ACC112 (cell line): ENCODE results near the gene CPT1C.

ENCODE experiments used
- H2AFZ ChIP-seq: fragments of 200-600 bp; sonication (generic); one replicate; pipeline ENCODE4 v1.6.0; 2017; ENCODE audit warnings: antibody characterized with exemption, low read length; ENCODE audit not compliant: unreplicated experiment
- H3K27ac ChIP-seq: fragments of 200-600 bp; sonication (generic); 2 replicates; pipeline ENCODE4 v1.5.1; 2014; ENCODE audit warnings: low read depth, mild to moderate bottlenecking, antibody characterized with exemption, low read length, moderate library complexity
- H3K27me3 ChIP-seq: fragments of 200-600 bp; sonication (generic); 2 replicates; pipeline ENCODE4 v1.6.1; 2014; ENCODE audit warnings: mild to moderate bottlenecking, antibody characterized with exemption, low read length, moderate library complexity, mixed read lengths; ENCODE audit not compliant: insufficient read depth
- H3K36me3 ChIP-seq: fragments of 200-600 bp; sonication (generic); 2 replicates; pipeline ENCODE4 v1.6.1; 2016; ENCODE audit warnings: mild to moderate bottlenecking, antibody characterized with exemption, low read length, moderate library complexity, mixed read lengths; ENCODE audit not compliant: insufficient read depth
- H3K4me1 ChIP-seq: fragments of 200-600 bp; sonication (generic); one replicate; pipeline ENCODE4 v1.6.1; 2016; ENCODE audit warnings: low read length, mixed read lengths; ENCODE audit not compliant: insufficient read depth, unreplicated experiment, control insufficient read depth
- H3K4me3 ChIP-seq: fragments of 200-600 bp; sonication (generic); 2 replicates; pipeline ENCODE4 v1.5.1; 2014; ENCODE audit warnings: mild to moderate bottlenecking, low read depth, low read length
- H3K79me2 ChIP-seq: fragments of 200-600 bp; sonication (generic); one replicate; pipeline ENCODE4 v1.6.0; 2016; ENCODE audit warnings: low read length; ENCODE audit not compliant: control insufficient read depth, unreplicated experiment, insufficient read depth

CPT1C gene

DNA sequence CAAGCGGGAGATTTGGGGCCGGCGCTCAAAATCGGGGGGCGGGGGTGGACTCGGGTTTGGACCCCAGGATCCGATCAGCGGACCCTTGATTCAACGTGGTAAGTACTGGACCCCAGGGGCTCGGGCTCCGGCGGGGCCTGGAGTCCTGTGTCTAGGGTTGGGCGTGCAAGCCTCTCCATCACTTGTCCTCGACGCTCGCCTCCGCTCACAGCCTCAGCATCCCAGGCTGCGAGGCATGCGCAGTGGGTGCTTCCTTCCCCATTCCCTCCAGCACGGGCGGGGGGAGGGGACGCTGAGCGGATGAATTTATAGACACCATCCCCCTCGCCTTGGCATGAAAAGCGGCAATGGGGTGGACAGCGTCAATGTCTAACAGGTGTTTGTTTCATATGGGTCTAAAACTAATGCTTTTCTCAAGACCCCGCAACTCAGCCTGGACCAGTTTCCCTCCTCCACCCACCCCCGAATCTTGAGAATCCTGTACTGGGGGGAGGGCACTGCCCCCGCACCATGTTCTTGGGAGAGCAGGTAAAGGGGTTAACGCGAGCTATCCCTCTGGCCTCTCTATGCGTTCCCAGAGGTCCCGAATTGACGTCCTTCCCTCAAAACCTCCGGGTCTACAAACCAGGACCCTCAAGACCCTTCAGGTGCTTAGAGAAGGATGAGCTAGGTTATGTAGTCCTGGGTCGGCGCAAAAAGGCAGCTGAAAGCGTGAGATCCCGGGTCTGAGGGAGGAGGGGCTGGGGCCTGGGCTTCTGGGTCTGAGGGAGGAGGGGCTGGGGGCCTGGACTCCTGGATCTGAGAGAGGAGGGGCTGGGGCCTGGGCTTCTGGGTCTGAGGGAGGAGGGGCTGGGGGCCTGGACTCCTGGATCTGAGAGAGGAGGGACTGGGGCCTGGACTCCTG is 579 bp downstream of the CPT1C start:
- Histone ChIP-seq H3K4me1 (no peaks in the 10 kb centered on the region), H3K4me3 (peak overlapping the region; percentile 81), H3K27ac (no peak overlapping the region), H3K79me2 (no peaks in the 10 kb centered on the region), H3K27me3 (no peaks in the 10 kb centered on the region), H2AFZ (no peak overlapping the region), H3K36me3 (no peaks in the 10 kb centered on the region)

DNA sequence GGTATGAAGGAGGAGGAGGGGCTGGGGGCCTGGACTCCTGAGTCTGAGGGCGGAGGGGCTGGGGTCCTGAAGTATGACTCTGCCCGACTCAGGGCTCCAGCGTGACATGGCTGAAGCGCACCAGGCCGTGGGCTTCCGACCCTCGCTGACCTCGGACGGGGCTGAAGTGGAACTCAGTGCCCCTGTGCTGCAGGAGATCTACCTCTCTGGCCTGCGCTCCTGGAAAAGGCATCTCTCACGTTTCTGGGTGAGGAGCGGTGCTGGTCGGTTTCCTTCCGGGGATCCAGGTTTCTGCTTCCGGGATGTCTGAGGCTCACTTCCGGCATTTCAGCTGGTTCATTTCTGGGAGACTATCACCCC is 1.2 kb downstream of the CPT1C start:
- Histone ChIP-seq H3K4me1 (no peaks in the 10 kb centered on the region), H3K4me3 (peak overlapping the region; percentile 81), H2AFZ (no peak overlapping the region), H3K27ac (no peak overlapping the region), H3K79me2 (no peaks in the 10 kb centered on the region), H3K27me3 (no peaks in the 10 kb centered on the region), H3K36me3 (no peaks in the 10 kb centered on the region)

DNA sequence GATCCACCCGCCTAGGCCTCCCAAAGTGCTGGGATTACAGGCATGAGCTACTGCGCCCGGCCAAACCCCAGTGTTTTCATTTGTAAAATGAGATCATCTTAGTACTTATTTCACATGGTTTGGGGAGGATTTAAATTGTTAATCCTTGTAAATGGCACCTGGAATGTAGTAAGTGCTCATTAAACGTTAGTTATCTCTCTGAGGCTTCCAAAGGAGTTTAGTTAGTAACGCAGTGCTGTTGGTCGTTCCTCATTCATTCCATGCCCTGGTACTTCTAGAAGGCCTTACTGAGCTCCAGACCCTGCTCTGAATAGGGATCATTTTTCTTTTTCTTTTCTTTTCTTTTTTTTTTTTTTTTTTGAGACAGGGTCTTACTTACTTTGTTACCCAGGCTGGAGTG is 5.2 kb downstream of the CPT1C start:
- H3K4me3 ChIP-seq, result no peak overlapping the region
- H3K79me2 ChIP-seq, result no peaks in the 10 kb centered on the region
- no peak overlapping the region for H3K27ac ChIP-seq
- no peak overlapping the region for H2AFZ ChIP-seq
- H3K27me3 ChIP-seq, result no peaks in the 10 kb centered on the region
- no peaks in the 10 kb centered on the region for H3K36me3 ChIP-seq
- H3K4me1 ChIP-seq, result no peaks in the 10 kb centered on the region

DNA sequence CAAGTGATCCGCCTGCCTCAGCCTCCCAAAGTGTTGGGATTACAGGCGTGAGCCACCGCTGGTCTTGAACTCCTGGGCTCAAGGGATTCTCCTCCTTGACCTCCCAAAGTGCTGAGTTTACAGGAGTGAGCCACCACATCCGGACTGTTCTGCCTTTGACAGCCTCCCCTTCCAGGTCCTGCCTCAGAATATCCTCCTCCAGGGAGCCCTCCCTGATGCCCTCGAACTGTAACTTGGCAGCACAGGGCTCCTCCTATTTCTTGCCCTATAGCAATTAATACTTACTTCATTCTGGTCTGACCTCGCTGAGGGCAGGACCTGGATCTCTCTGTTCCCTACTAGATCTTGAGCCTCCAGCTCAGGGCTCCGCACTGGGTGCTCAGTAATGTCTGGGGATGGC is 5.9 kb downstream of the CPT1C start:
- Histone ChIP-seq H3K4me1 (no peaks in the 10 kb centered on the region), H3K36me3 (no peaks in the 10 kb centered on the region), H2AFZ (no peak overlapping the region), H3K27me3 (no peaks in the 10 kb centered on the region), H3K79me2 (no peaks in the 10 kb centered on the region), H3K27ac (no peak overlapping the region), H3K4me3 (no peak overlapping the region)

DNA sequence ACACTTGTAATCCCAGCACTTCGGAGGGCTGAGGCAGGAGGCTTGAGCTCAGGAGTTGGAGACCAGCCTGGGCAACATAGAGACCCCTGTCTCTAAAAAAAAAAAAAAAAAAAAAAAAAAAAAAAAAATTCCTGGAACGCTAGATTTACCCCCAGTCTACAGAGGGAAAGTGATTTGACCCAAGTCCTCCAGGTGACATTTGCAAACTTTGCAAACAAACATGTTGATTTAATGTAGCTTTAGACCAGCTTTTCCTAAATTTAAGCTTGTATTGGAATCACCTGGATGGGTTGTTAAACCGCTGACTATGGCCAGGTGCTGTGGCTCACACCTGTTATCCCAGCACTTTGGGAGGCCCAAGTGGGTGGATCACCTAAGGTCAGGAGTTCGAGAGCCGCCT is 8.4 kb downstream of the CPT1C start:
- H3K27me3 ChIP-seq, result no peaks in the 10 kb centered on the region
- H3K4me3 ChIP-seq, result no peak overlapping the region
- H3K4me1 ChIP-seq, result no peaks in the 10 kb centered on the region
- no peak overlapping the region for H3K27ac ChIP-seq
- H3K79me2 ChIP-seq, result no peaks in the 10 kb centered on the region
- no peak overlapping the region for H2AFZ ChIP-seq
- H3K36me3 ChIP-seq, result no peaks in the 10 kb centered on the region

DNA sequence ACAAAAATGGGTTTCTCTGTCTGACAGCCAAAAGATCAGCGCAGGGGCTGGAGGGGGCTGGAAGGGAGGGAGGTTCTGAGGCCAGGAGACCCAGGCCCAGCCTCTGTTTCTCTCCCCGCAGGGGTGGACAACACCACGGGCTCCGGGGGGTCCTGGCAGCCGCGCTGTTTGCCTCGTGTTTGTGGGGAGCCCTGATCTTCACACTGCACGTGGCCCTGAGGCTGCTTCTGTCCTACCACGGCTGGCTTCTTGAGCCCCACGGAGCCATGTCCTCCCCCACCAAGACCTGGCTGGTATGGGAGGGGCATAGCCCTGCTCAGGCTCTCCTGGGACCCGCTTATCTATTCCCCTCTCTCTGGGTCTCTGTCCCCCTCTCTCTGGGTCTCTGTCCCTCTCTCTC is 9.6 kb downstream of the CPT1C start:
- H3K4me1 ChIP-seq, result no peaks in the 10 kb centered on the region

DNA sequence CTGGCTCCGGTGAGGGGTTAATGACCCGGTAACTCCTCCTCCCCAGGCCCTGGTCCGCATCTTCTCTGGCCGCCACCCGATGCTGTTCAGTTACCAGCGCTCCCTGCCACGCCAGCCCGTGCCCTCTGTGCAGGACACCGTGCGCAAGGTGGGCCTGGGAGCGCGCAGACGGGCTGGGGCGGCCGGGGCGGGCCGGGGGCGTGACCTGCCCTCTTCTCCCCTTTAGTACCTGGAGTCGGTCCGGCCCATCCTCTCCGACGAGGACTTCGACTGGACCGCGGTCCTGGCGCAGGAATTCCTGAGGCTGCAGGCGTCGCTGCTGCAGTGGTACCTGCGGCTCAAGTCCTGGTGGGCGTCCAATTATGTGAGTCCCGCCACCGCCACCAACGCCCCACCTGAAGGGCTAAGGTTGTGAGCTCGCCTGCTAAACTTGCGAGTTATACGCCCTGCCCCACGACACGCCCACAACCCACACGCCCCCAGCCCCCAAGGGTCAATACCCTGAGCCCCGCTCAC is 10.4 kb downstream of the CPT1C start:
- H3K27ac ChIP-seq, result no peak overlapping the region
- H3K4me1 ChIP-seq, result no peaks in the 10 kb centered on the region
- H2AFZ ChIP-seq, result no peak overlapping the region
- H3K79me2 ChIP-seq, result no peaks in the 10 kb centered on the region
- H3K36me3 ChIP-seq, result no peaks in the 10 kb centered on the region
- no peaks in the 10 kb centered on the region for H3K27me3 ChIP-seq
- no peak overlapping the region for H3K4me3 ChIP-seq

More for the DNA sequence above, 9.6 kb downstream of the CPT1C start:
- no peaks in the 10 kb centered on the region for H3K36me3 ChIP-seq
- H2AFZ ChIP-seq, result no peak overlapping the region
- H3K4me3 ChIP-seq, result no peak overlapping the region
- H3K27ac ChIP-seq, result no peak overlapping the region
- H3K79me2 ChIP-seq, result no peaks in the 10 kb centered on the region
- H3K27me3 ChIP-seq, result no peaks in the 10 kb centered on the region

DNA sequence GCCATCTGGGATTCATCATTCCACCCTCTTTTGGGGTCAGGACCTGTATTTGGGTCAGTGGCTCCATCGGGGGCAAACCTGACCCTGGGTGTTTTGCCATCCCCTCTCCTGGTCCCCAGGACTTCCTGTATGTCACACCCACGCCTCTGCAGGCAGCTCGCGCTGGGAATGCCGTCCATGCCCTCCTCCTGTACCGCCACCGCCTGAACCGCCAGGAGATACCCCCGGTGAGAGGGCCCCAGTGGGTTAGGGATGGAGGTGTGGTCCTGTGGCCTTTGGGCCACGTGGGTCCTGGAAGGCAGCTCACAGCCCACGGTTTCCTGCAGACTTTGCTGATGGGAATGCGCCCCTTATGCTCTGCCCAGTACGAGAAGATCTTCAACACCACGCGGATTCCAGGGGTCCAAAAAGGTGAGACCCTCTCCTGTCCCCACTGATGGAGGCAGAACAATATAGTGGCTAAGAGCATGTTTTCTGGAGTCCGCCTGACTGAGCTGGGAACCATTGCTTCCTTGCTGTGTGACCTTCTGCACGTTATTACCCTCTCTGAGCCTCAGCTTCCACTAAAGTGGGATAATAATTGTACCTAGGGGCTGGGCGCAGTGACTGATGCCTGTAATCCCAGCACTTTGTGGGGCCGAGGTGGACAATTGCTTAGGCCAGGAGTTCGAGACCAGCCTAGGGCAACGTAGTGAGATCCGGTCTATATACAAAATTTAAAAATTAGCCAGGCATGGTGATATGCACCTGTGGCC is 14.1 kb downstream of the CPT1C start:
- H2AFZ ChIP-seq, result no peak overlapping the region
- peaks cover under 1% of the 10 kb centered on the region for H3K4me1 ChIP-seq
- no peaks in the 10 kb centered on the region for H3K27me3 ChIP-seq
- H3K79me2 ChIP-seq, result no peaks in the 10 kb centered on the region
- no peak overlapping the region for H3K27ac ChIP-seq
- H3K36me3 ChIP-seq, result no peaks in the 10 kb centered on the region
- no peak overlapping the region for H3K4me3 ChIP-seq

DNA sequence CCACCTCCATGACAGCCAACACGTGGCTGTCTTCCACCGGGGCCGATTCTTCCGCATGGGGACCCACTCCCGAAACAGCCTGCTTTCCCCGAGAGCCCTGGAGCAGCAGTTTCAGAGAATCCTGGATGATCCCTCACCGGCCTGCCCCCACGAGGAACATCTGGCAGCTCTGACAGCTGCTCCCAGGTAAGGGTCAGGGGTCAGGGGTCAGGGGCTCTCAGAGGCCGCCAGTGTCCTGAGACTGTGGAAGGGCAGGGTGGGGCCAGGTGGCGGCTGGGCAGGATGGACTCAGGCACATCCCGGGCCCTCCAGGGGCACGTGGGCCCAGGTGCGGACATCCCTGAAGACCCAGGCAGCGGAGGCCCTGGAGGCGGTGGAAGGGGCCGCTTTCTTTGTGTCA is 15.0 kb downstream of the CPT1C start:
- Histone ChIP-seq H3K36me3 (no peaks in the 10 kb centered on the region), H2AFZ (no peak overlapping the region), H3K4me3 (no peak overlapping the region), H3K27me3 (no peaks in the 10 kb centered on the region), H3K27ac (no peak overlapping the region), H3K79me2 (no peaks in the 10 kb centered on the region), H3K4me1 (peaks cover 9% of the 10 kb centered on the region)

DNA sequence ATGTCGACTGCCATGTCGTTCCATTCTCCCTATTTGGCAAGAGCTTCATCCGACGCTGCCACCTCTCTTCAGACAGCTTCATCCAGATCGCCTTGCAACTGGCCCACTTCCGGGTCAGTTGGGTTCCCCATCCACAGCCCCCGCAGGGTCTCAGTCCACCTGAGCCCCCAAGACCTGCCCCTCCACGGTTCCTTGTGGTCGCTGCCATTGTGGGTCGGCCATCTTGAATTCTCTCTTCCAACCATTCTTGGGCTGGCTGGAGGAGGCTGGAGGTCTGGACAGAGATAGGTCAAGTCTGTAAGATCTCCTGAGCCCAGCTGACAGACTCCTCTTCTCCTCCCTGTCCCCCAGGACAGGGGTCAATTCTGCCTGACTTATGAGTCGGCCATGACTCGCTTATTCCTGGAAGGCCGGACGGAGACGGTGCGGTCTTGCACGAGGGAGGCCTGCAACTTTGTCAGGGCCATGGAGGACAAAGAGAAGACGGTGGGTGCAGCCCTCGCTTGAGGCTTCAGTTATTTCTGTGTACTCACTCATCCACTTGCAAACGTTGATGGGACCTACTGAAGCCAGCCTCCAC is 19.5 kb downstream of the CPT1C start:
- peak overlapping the region; percentile 47 for H3K27ac ChIP-seq
- H3K4me3 ChIP-seq, result no peak overlapping the region
- no peak overlapping the region for H2AFZ ChIP-seq
- no peaks in the 10 kb centered on the region for H3K27me3 ChIP-seq
- no peaks in the 10 kb centered on the region for H3K79me2 ChIP-seq
- H3K4me1 ChIP-seq, result peaks cover 9% of the 10 kb centered on the region
- H3K36me3 ChIP-seq, result no peaks in the 10 kb centered on the region
